Measurements from ENCODE around the gene GALT. TPM values are rescaled to one million over a fixed set of nuclear protein-coding genes. Genes with fewer than 3 reads are reported as not detected.

Gene GALT
- total RNA-seq, 2 donors from 2014 or later = 19.4 to 50.2 TPM

DNA sequence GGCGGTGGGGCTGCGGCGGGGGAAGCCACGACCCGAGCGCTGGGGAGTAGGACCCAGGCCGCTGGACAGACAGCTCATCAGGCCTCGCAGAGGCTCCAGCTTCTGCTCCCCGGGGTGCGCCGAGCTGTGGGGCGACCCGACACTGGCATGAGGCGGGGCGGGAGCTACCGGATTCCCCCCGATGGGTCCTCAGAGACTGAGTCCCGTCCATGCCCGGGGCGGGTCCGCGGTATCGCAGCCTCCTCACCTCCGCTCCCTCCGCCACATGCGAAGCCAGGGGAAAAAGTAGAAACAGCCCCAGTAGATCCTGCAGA lies 18.5 kb downstream of the GALT start:
- no peak for DNase-seq (ENCODE audit: low spot score)
- H3K27me3 Mint-ChIP-seq = no peaks in the 10 kb centered on the region
- no peaks in the 10 kb centered on the region for H3K36me3 Mint-ChIP-seq
- peaks cover 18 to 23% of the 10 kb centered on the region in 2 donors for H3K4me1 Mint-ChIP-seq (ENCODE audit: low read depth in 2 of 2)
- peak overlapping the region; percentile 88 for H3K4me3 Mint-ChIP-seq
- H3K9me3 Mint-ChIP-seq = no peaks in the 10 kb centered on the region
- ATAC-seq = no peak
- H3K27ac Mint-ChIP-seq = peak overlapping the region; percentile 14 to 85

DNA sequence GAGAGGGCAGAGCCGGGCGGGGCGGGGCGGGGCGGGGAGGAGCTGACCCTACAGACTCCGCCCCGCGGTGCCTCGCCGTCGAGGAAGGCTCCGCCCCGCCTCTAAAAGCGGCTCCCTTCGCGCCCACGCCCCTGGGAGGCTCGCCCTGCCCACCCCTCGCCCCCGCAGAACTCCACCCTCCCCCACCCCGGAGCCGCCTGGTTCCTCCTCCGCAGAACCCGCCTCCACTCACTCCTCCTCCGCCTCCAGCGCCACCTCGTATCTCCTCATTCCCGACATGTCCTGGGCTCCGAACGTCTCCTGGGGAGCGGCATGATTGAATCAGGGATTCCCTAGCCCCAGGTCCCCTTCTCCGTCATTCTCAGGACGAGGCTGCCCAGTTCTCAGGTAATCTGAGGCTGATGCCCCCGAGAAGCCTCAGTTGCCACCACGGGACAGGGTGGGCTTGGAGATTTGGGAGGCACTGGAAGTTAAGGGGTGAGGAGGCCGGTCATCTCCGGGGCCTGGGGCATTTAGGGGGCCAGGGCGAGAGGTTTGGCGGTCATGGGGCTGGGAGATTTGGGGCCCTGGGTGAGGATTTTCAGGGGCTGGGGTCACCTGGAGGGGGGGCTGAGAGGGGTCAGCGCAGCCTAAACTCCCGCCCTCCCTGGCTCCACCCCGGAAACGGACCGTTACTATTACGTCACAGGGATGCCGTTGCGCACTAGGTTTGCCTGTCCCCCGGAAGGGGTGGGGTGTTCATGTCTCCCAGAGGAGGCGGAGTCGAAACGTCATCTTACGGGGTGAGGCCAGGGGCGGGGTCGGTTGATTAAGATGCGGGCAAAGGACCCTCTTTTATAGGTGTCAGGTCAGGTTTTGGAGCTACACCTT lies 19.1 kb downstream of the GALT start:
- DNase-seq (ENCODE audit: low spot score) (peak; percentile 93), ATAC-seq (peak; percentile 91 to 93)
- Mint-ChIP-seq H3K4me1 (ENCODE audit: low read depth in 2 of 2) (peaks cover 18 to 23% of the 10 kb centered on the region in 2 donors), H3K9me3 (no peaks in the 10 kb centered on the region), H3K27ac (peak overlapping the region; percentile 76 to 85), H3K4me3 (peak overlapping the region; percentile 88), H3K36me3 (no peaks in the 10 kb centered on the region), H3K27me3 (no peaks in the 10 kb centered on the region)

DNA sequence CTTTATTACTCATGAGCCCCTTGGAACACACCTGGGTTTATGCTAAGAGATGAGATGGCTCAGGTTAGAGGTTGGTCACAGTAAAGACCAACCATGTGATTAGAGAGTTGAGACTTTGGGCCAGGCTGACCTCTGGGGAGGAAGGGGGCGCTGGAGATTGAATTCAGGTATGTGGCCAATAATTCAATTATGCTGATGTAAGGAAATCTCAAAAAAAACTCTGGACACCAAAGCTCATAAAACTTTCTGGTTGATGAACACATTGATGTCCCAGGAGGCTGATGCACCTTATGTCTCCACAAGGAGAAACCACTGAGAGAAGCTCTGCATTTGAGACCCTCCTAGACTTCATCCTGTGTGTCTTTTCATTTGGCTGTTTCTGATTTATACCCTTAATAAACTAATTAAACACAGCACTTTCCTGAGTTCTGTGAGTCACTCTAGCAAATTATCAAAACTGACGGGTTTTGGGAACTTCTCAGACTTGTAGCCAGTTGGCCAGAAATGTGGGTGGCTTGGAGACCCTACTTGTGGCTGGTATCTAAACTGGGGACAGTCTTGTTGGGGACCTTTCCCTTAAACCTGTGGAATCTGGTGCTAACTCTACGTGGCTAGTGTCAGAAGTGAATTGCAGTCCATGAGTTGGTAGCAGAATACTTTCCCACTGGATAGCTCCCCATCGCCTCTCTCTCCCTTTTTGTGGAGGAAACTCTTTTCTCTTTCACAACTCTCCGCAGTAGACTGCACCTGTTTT lies 23.5 kb downstream of the GALT start:
- DNase-seq (ENCODE audit: low spot score) (no peak), ATAC-seq (no peak)
- Mint-ChIP-seq H3K9me3 (no peaks in the 10 kb centered on the region), H3K36me3 (no peaks in the 10 kb centered on the region), H3K27ac (no peak overlapping the region), H3K27me3 (no peaks in the 10 kb centered on the region), H3K4me3 (no peak overlapping the region), H3K4me1 (ENCODE audit: low read depth in 2 of 2) (peaks cover 5 to 9% of the 10 kb centered on the region in 2 donors)

DNA sequence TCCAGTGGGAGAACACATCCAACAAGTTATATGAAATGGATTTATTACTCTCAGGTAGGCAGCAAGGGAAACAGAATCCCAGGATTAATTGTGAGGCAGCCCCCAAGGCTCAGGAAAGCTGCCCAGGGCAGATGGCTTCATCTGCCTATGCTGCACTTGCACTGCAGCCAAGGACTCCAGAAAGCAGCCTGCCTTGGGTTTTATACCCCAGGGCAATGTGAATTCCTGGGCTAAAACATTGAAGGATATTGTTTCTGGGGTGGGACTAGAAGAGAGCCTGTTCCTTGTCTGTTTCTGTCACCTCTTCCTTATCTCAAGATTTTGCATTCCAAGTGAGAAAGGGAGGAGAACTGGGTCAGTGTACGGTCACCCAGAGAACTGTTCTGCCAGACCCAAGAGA lies 24.8 kb downstream of the GALT start:
- DNase-seq (ENCODE audit: low spot score) (no peak), ATAC-seq (no peak)
- H3K27ac Mint-ChIP-seq = no peak overlapping the region
- no peaks in the 10 kb centered on the region for H3K27me3 Mint-ChIP-seq
- H3K4me3 Mint-ChIP-seq = no peak overlapping the region
- H3K36me3 Mint-ChIP-seq = no peaks in the 10 kb centered on the region
- H3K4me1 Mint-ChIP-seq (ENCODE audit: low read depth in 2 of 2) = peaks cover 5 to 7% of the 10 kb centered on the region in 2 donors
- H3K9me3 Mint-ChIP-seq = no peaks in the 10 kb centered on the region

DNA sequence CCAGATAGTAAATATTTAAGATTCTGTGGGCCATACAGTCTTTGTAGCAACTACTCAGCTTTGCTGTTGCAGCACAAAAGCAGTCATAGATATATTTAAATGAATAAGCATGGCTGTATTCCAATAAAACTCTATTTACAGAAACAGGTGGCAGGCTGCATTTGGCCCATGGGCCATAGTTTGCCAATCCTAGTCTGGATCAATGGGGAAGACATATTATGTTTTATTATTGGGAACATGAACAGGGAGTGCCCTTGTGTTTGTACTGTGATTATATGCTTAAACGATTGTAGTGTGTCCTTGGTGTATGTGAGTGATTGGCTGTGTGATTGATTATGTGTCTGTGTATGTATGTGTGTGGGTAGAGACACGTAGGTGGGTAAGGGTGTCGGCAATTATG lies 28.0 kb downstream of the GALT start:
- Mint-ChIP-seq H3K4me3 (no peak overlapping the region), H3K4me1 (ENCODE audit: low read depth in 2 of 2) (peaks cover 0 to 3% of the 10 kb centered on the region in 2 donors), H3K36me3 (no peaks in the 10 kb centered on the region), H3K9me3 (no peaks in the 10 kb centered on the region), H3K27me3 (no peaks in the 10 kb centered on the region), H3K27ac (no peak overlapping the region)
- DNase-seq (ENCODE audit: low spot score) = no peak
- no peak for ATAC-seq

GRCh38 chr9:34675048-34675714 lies 28.7 kb downstream of the GALT start:
- ATAC-seq (peak; percentile 61 to 68), DNase-seq (ENCODE audit: low spot score) (no peak)
- Mint-ChIP-seq H3K27ac (no peak overlapping the region), H3K4me1 (ENCODE audit: low read depth in 2 of 2) (peaks cover 0 to 3% of the 10 kb centered on the region in 2 donors), H3K9me3 (no peaks in the 10 kb centered on the region), H3K4me3 (no peak overlapping the region), H3K36me3 (no peaks in the 10 kb centered on the region), H3K27me3 (no peaks in the 10 kb centered on the region)

GRCh38 chr9:34675869-34676268 lies 29.4 kb downstream of the GALT start:
- H3K4me1 Mint-ChIP-seq (ENCODE audit: low read depth in 2 of 2) = peaks cover 0 to 3% of the 10 kb centered on the region in 2 donors
- no peaks in the 10 kb centered on the region for H3K9me3 Mint-ChIP-seq
- no peaks in the 10 kb centered on the region for H3K27me3 Mint-ChIP-seq
- H3K27ac Mint-ChIP-seq = no peak overlapping the region
- DNase-seq (ENCODE audit: low spot score) = no peak
- ATAC-seq = no peak
- no peaks in the 10 kb centered on the region for H3K36me3 Mint-ChIP-seq
- no peak overlapping the region for H3K4me3 Mint-ChIP-seq

GRCh38 chr9:34684145-34684544 lies 37.7 kb downstream of the GALT start:
- no peaks in the 10 kb centered on the region for H3K9me3 Mint-ChIP-seq

GRCh38 chr9:34684816-34685215 lies 38.3 kb downstream of the GALT start:
- Mint-ChIP-seq H3K4me1 (ENCODE audit: low read depth in 2 of 2) (peaks cover 13 to 24% of the 10 kb centered on the region in 2 donors), H3K27me3 (no peaks in the 10 kb centered on the region), H3K27ac (no peak overlapping the region), H3K9me3 (no peaks in the 10 kb centered on the region), H3K4me3 (no peak overlapping the region), H3K36me3 (no peaks in the 10 kb centered on the region)
- no peak for ATAC-seq
- no peak for DNase-seq (ENCODE audit: low spot score)

More at GRCh38 chr9:34684145-34684544, 37.7 kb downstream of the GALT start:
- DNase-seq (ENCODE audit: low spot score) (no peak), ATAC-seq (peak in 1 of 2 donors; percentile 83)
- Mint-ChIP-seq H3K4me1 (ENCODE audit: low read depth in 2 of 2) (peaks cover 13 to 24% of the 10 kb centered on the region in 2 donors), H3K4me3 (no peak overlapping the region), H3K27ac (no peak overlapping the region), H3K36me3 (no peaks in the 10 kb centered on the region), H3K27me3 (no peaks in the 10 kb centered on the region)

DNA sequence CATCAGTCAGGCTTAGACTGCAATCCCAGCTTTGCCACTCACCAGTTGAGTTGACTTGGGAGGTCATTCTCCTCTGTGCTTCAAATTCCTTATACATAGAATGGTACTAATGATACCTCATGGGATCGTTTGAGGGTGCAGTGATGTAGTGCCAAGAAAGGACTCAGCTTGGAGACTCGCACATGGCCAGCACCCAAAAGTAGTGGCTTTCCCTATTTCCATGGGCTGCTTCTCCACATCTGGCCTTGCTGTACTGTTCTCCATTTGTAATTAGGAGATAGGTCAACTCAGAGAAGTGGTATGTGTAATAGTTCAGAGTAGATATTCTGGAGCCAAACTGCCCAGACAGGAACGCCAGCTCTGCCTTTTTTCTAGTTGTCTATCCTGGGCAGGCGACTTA lies 39.1 kb downstream of the GALT start:
- Mint-ChIP-seq H3K4me3 (no peak overlapping the region), H3K9me3 (no peaks in the 10 kb centered on the region), H3K4me1 (ENCODE audit: low read depth in 2 of 2) (peaks cover 13 to 24% of the 10 kb centered on the region in 2 donors), H3K27me3 (no peaks in the 10 kb centered on the region), H3K27ac (no peak overlapping the region), H3K36me3 (no peaks in the 10 kb centered on the region)
- ATAC-seq (no peak), DNase-seq (ENCODE audit: low spot score) (no peak)

- Mint-ChIP-seq H3K4me1 (ENCODE audit: low read depth in 2 of 2) (peaks cover 14 to 24% of the 10 kb centered on the region in 2 donors), H3K4me3 (no peak overlapping the region), H3K27me3 (no peaks in the 10 kb centered on the region), H3K9me3 (no peaks in the 10 kb centered on the region), H3K27ac (no peak overlapping the region), H3K36me3 (no peaks in the 10 kb centered on the region)
- no peak for DNase-seq (ENCODE audit: low spot score)
- ATAC-seq = no peak
Measured at GRCh38 chr9:34686231-34686630, 39.8 kb downstream of the GALT start.

GRCh38 chr9:34686732-34687131 lies 40.3 kb downstream of the GALT start:
- Mint-ChIP-seq H3K4me1 (ENCODE audit: low read depth in 2 of 2) (peaks cover 16 to 24% of the 10 kb centered on the region in 2 donors), H3K9me3 (no peaks in the 10 kb centered on the region), H3K27me3 (no peaks in the 10 kb centered on the region), H3K4me3 (no peak overlapping the region), H3K36me3 (no peaks in the 10 kb centered on the region), H3K27ac (no peak overlapping the region)
- DNase-seq (ENCODE audit: low spot score) (no peak), ATAC-seq (no peak)

- DNase-seq (ENCODE audit: low spot score) (no peak), ATAC-seq (no peak)
- no peak overlapping the region for H3K27ac Mint-ChIP-seq
- peaks cover 16 to 24% of the 10 kb centered on the region in 2 donors for H3K4me1 Mint-ChIP-seq (ENCODE audit: low read depth in 2 of 2)
- H3K9me3 Mint-ChIP-seq = no peaks in the 10 kb centered on the region
- no peaks in the 10 kb centered on the region for H3K36me3 Mint-ChIP-seq
- no peaks in the 10 kb centered on the region for H3K27me3 Mint-ChIP-seq
- H3K4me3 Mint-ChIP-seq = no peak overlapping the region
Measured at GRCh38 chr9:34687276-34688030, 41.0 kb downstream of the GALT start.
